Muscle of leg (tissue), 9 donors: Measurements from ENCODE around the gene MOB3A. TPM values are rescaled to one million over a fixed set of nuclear protein-coding genes. Genes with fewer than 3 reads are reported as not detected.

ENCODE experiments used
- polyA plus RNA-seq, 8 donors: library from polyadenylated mRNA; unstranded; fragments of 120-200 nt; gene quantifications; one replicate each; pipeline versions ENCODE4 v1.2.1 to v1.2.3, GENCODE V29; 2013; ENCODE audit warnings: inconsistent platforms in 1 of 8, low replicate concordance in 1 of 8; ENCODE audit not compliant: insufficient read length in 8 of 8, insufficient read depth in 1 of 8
- total RNA-seq: library from RNA; stranded (reverse); fragments of 120-200 nt; gene quantifications from one replicate; pipeline ENCODE4 v1.2.4, GENCODE V29; 2013

The MOB3A gene
- total and polyA plus RNA-seq, 9 donors, result 7.4 to 22.1 (median 17.2) TPM

Other genes starting within 250 kb of the MOB3A start
- 4.8 TPM for gene REXO1, start 247.8 kb downstream of the MOB3A start, total RNA-seq
- 10 to 100 TPM; 18.8 to 26.9 (median 24.1) TPM for gene REXO1, start 247.8 kb downstream of the MOB3A start, polyA plus RNA-seq
- 4.1 TPM for gene KLF16, start 232.7 kb downstream of the MOB3A start, total RNA-seq
- gene KLF16, start 232.7 kb downstream of the MOB3A start, polyA plus RNA-seq, result 10 to 100 TPM in 7 of 8 donors, 1 to 10 TPM in 1; 9.9 to 15.0 (median 12.7) TPM
- 63.7 TPM for gene ABHD17A, start 210.8 kb downstream of the MOB3A start, total RNA-seq
- gene ABHD17A, start 210.8 kb downstream of the MOB3A start, polyA plus RNA-seq, result 10 to 100 TPM; 55.7 to 73.5 (median 58.3) TPM
- 1.0 TPM for gene ADAT3, start 190.9 kb downstream of the MOB3A start, total RNA-seq
- 1 to 10 TPM; 1.5 to 3.3 (median 2.3) TPM for gene ADAT3, start 190.9 kb downstream of the MOB3A start, polyA plus RNA-seq
- gene SCAMP4, start 190.9 kb downstream of the MOB3A start, total RNA-seq, result 14.9 TPM
- 10 to 100 TPM; 26.4 to 45.3 (median 33.7) TPM for gene SCAMP4, start 190.9 kb downstream of the MOB3A start, polyA plus RNA-seq
- gene CSNK1G2, start 155.2 kb downstream of the MOB3A start, total RNA-seq, result 33.2 TPM
- 10 to 100 TPM; 32.2 to 46.2 (median 42.3) TPM for gene CSNK1G2, start 155.2 kb downstream of the MOB3A start, polyA plus RNA-seq
- 28.6 TPM for gene BTBD2, start 80.6 kb downstream of the MOB3A start, total RNA-seq
- 10 to 100 TPM; 57.2 to 87.5 (median 74.6) TPM for gene BTBD2, start 80.6 kb downstream of the MOB3A start, polyA plus RNA-seq
- 64.6 TPM for gene MKNK2, start 45.1 kb downstream of the MOB3A start, total RNA-seq
- gene MKNK2, start 45.1 kb downstream of the MOB3A start, polyA plus RNA-seq, result 100 to 1,000 TPM in 1 of 8 donors, 10 to 100 TPM in 7; 56.9 to 115 (median 76.2) TPM
- 1.8 TPM for gene IZUMO4, start 589 bp upstream of the MOB3A start, total RNA-seq
- 1 to 10 TPM; 1.7 to 4.0 (median 2.1) TPM for gene IZUMO4, start 589 bp upstream of the MOB3A start, polyA plus RNA-seq
- gene AP3D1, start 55.2 kb upstream of the MOB3A start, total RNA-seq, result 34.5 TPM
- gene AP3D1, start 55.2 kb upstream of the MOB3A start, polyA plus RNA-seq, result 10 to 100 TPM; 57.2 to 82.8 (median 71.2) TPM
- 5.6 TPM for gene DOT1L, start 67.6 kb upstream of the MOB3A start, total RNA-seq
- 10 to 100 TPM; 14.4 to 24.8 (median 22.1) TPM for gene DOT1L, start 67.6 kb upstream of the MOB3A start, polyA plus RNA-seq
- gene PLEKHJ1, start 140.0 kb upstream of the MOB3A start, total RNA-seq, result 72.9 TPM
- 10 to 100 TPM; 70.6 to 89.4 (median 76.1) TPM for gene PLEKHJ1, start 140.0 kb upstream of the MOB3A start, polyA plus RNA-seq
- 23.8 TPM for gene SF3A2, start 140.5 kb upstream of the MOB3A start, total RNA-seq
- gene SF3A2, start 140.5 kb upstream of the MOB3A start, polyA plus RNA-seq, result 10 to 100 TPM; 54.7 to 89.9 (median 74.5) TPM
- 4.0 TPM for gene AMH, start 153.0 kb upstream of the MOB3A start, total RNA-seq
- gene AMH, start 153.0 kb upstream of the MOB3A start, polyA plus RNA-seq, result 10 to 100 TPM in 1 of 8 donors, 1 to 10 TPM in 7; 1.5 to 13.3 (median 7.4) TPM
- gene JSRP1, start 160.1 kb upstream of the MOB3A start, total RNA-seq, result 73.2 TPM
- gene JSRP1, start 160.1 kb upstream of the MOB3A start, polyA plus RNA-seq, result 100 to 1,000 TPM in 2 of 8 donors, 10 to 100 TPM in 6; 58.3 to 107 (median 86.5) TPM
- gene PEAK3, start 185.8 kb upstream of the MOB3A start, total RNA-seq, result not detected
- under 1 TPM in 6 of 8 donors, not detected in 2; 0.04 to 0.12 (median 0.09) TPM for gene PEAK3, start 185.8 kb upstream of the MOB3A start, polyA plus RNA-seq
- gene LINGO3, start 211.8 kb upstream of the MOB3A start, total RNA-seq, result not detected
- gene LINGO3, start 211.8 kb upstream of the MOB3A start, polyA plus RNA-seq, result under 1 TPM in 6 of 8 donors, not detected in 2; 0.07 to 0.15 (median 0.09) TPM
- 102 TPM for gene LSM7, start 232.3 kb upstream of the MOB3A start, total RNA-seq
- 100 to 1,000 TPM in 1 of 8 donors, 10 to 100 TPM in 7; 83.0 to 101 (median 94.8) TPM for gene LSM7, start 232.3 kb upstream of the MOB3A start, polyA plus RNA-seq
- gene SPPL2B, start 232.4 kb upstream of the MOB3A start, total RNA-seq, result 20.8 TPM
- gene SPPL2B, start 232.4 kb upstream of the MOB3A start, polyA plus RNA-seq, result 10 to 100 TPM; 24.6 to 66.1 (median 49.8) TPM